ENCODE data around the gene EPHB2.

DNA sequence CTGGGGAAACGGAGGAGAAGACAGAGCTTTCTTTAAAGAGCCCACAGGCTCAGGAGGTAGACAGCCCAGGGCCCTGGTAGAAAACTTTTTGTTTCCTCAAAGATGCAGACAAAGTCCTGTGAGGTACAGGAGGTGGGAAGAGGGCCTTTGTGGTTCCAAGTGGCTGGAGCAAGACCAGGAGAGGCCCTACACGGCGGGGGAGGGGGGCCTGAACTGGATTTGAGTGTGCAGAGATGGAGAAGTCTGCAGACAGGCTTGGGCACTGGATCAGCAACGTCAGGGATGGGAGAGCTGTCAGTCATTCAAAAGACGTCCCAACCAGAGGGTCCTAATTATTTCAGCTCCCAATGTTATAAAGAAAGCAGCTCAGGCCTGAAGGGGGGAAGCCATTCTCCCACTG lies 126.2 kb downstream of the EPHB2 start:
- TF ChIP-seq, protein P1, sequence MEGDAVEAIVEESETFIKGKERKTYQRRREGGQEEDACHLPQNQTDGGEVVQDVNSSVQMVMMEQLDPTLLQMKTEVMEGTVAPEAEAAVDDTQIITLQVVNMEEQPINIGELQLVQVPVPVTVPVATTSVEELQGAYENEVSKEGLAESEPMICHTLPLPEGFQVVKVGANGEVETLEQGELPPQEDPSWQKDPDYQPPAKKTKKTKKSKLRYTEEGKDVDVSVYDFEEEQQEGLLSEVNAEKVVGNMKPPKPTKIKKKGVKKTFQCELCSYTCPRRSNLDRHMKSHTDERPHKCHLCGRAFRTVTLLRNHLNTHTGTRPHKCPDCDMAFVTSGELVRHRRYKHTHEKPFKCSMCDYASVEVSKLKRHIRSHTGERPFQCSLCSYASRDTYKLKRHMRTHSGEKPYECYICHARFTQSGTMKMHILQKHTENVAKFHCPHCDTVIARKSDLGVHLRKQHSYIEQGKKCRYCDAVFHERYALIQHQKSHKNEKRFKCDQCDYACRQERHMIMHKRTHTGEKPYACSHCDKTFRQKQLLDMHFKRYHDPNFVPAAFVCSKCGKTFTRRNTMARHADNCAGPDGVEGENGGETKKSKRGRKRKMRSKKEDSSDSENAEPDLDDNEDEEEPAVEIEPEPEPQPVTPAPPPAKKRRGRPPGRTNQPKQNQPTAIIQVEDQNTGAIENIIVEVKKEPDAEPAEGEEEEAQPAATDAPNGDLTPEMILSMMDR (IDR thresholded peaks at IDR 0.05): no peak
- no peak for TF ChIP-seq POLR2A (IDR thresholded peaks at IDR 0.05)
